ENCODE data around the gene NOMO2.
"Not testable (repeated sequence)": the region's sequence is repeated elsewhere in the genome, so short reads cannot be mapped to it uniquely, and the experiment has no call there.

DNA sequence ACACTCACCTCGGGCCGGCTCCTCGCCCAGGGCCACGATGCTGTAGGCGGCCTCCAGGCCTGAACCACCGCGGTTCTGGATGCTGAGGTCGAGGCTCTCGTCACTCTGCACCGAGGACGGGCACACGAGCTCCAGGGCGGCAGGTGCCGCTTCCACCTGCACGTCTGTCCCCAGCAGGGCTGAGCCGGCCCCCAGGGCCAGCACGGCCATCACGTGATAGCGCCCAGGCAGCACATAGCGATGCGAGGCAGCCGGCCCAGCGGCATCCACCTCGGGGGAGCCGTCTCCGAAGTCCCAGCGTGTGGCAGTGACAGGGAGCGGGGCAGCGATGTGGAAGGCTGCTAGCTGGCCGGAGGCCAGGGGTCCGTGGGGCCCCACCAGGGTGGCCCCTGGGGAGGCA is 167.5 kb downstream of the NOMO2 start:
- not testable (repeated sequence) for TF ChIP-seq POLR2A (IDR thresholded peaks at IDR 0.05)
- TF ChIP-seq, protein P1, sequence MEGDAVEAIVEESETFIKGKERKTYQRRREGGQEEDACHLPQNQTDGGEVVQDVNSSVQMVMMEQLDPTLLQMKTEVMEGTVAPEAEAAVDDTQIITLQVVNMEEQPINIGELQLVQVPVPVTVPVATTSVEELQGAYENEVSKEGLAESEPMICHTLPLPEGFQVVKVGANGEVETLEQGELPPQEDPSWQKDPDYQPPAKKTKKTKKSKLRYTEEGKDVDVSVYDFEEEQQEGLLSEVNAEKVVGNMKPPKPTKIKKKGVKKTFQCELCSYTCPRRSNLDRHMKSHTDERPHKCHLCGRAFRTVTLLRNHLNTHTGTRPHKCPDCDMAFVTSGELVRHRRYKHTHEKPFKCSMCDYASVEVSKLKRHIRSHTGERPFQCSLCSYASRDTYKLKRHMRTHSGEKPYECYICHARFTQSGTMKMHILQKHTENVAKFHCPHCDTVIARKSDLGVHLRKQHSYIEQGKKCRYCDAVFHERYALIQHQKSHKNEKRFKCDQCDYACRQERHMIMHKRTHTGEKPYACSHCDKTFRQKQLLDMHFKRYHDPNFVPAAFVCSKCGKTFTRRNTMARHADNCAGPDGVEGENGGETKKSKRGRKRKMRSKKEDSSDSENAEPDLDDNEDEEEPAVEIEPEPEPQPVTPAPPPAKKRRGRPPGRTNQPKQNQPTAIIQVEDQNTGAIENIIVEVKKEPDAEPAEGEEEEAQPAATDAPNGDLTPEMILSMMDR (IDR thresholded peaks at IDR 0.05) = not testable (repeated sequence)

Data from adrenal gland (tissue), 5 donors.